BLaER1 (cell line): ENCODE results near the gene NHSL2.
"Not testable (repeated sequence)": the region's sequence is repeated elsewhere in the genome, so short reads cannot be mapped to it uniquely, and the experiment has no call there.

Experiments
- H3K27ac ChIP-seq: shearing (Covaris generic); formaldehyde crosslinking; 2 replicates; pipeline ENCODE4 v1.8.1; 2022
- H3K27me3 ChIP-seq: shearing (Covaris generic); formaldehyde crosslinking; 2 replicates; pipeline ENCODE4 v1.8.1; 2022
- H3K36me3 ChIP-seq: shearing (Covaris generic); formaldehyde crosslinking; 2 replicates; pipeline ENCODE4 v1.8.1; 2022
- H3K4me1 ChIP-seq: shearing (Covaris generic); formaldehyde crosslinking; 2 replicates; pipeline ENCODE4 v1.8.1; 2022
- H3K4me2 ChIP-seq: shearing (Covaris generic); formaldehyde crosslinking; 2 replicates; pipeline ENCODE4 v1.8.1; 2022
- H3K4me3 ChIP-seq: shearing (Covaris generic); formaldehyde crosslinking; 2 replicates; pipeline ENCODE4 v1.8.1; 2022
- H3K9ac ChIP-seq: shearing (Covaris generic); formaldehyde crosslinking; 2 replicates; pipeline ENCODE4 v1.8.1; 2022
- H3K9me3 ChIP-seq: shearing (Covaris generic); formaldehyde crosslinking; 2 replicates; pipeline ENCODE4 v1.8.1; 2022
- H4K20me1 ChIP-seq: shearing (Covaris generic); formaldehyde crosslinking; 2 replicates; pipeline ENCODE4 v1.8.1; 2022
- Cebpa-rat ChIP-seq: shearing (Covaris generic); IDR thresholded peaks from 2 replicates; pipeline ENCODE4 v1.8.1; 2022

NHSL2 gene

GRCh38 chrX:72057849-72058248, 147.2 kb downstream of the NHSL2 start:
- Histone ChIP-seq H3K4me2 (no peak overlapping the region), H3K27ac (no peak overlapping the region), H3K9ac (no peak overlapping the region)

GRCh38 chrX:72058346-72058745, 147.7 kb downstream of the NHSL2 start:
- not testable (repeated sequence) for H3K4me1 ChIP-seq, H3K9me3 ChIP-seq, H3K4me3 ChIP-seq, H3K9ac ChIP-seq, H3K27ac ChIP-seq, H3K4me2 ChIP-seq, H4K20me1 ChIP-seq, H3K36me3 ChIP-seq
- H3K27me3 ChIP-seq: peaks cover 96% of the 10 kb centered on the region

More at GRCh38 chrX:72057849-72058248, 147.2 kb downstream of the NHSL2 start:
- H4K20me1 ChIP-seq: no peaks in the 10 kb centered on the region
- H3K36me3 ChIP-seq: no peaks in the 10 kb centered on the region
- H3K9me3 ChIP-seq: peaks cover 3% of the 10 kb centered on the region; the same call in 1 of the 2 replicates
- no peak for TF ChIP-seq Cebpa-rat
- no peaks in the 10 kb centered on the region for H3K4me1 ChIP-seq
- H3K27me3 ChIP-seq: peaks cover 96% of the 10 kb centered on the region
- H3K4me3 ChIP-seq: no peak overlapping the region

GRCh38 chrX:72060196-72060920, 149.7 kb downstream of the NHSL2 start:
- Histone ChIP-seq H4K20me1 (peaks cover 9% of the 10 kb centered on the region; the same call in 1 of the 2 replicates), H3K4me1 (no peaks in the 10 kb centered on the region), H3K27me3 (peaks cover 95% of the 10 kb centered on the region), H3K4me2 (no peak overlapping the region), H3K9me3 (no peaks in the 10 kb centered on the region), H3K4me3 (no peak overlapping the region), H3K9ac (no peak overlapping the region), H3K36me3 (no peaks in the 10 kb centered on the region), H3K27ac (no peak overlapping the region)
- no peak for TF ChIP-seq Cebpa-rat

GRCh38 chrX:72060921-72061490, 150.4 kb downstream of the NHSL2 start:
- no peak for TF ChIP-seq Cebpa-rat
- Histone ChIP-seq H3K4me1 (no peaks in the 10 kb centered on the region), H3K36me3 (no peaks in the 10 kb centered on the region), H3K9ac (no peak overlapping the region), H3K4me3 (no peak overlapping the region), H3K27me3 (peaks cover 95% of the 10 kb centered on the region), H4K20me1 (peaks cover 9% of the 10 kb centered on the region; the same call in 1 of the 2 replicates), H3K27ac (no peak overlapping the region), H3K9me3 (no peaks in the 10 kb centered on the region), H3K4me2 (no peak overlapping the region)

DNA sequence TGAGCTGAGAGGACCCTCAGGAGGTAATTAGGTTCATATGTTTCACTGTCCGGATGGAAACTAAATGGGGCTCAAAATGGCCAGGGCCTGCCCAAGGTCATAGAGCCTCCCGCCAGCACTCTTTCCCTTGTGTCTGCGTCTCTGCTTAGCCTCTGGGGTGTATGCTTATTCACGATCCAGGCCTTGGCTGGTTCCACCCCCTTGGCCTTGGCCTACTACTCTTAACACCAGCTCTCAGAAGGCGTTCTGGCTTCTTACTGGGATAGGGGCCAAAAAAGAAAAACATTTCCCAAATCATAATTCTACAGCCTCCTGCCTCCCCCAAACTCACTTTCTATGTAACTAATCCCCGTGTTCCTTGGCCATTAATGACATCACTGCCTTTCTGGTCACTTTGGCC, 152.3 kb downstream of the NHSL2 start:
- Histone ChIP-seq H3K4me1 (no peaks in the 10 kb centered on the region), H3K9ac (no peak overlapping the region), H3K27ac (no peak overlapping the region), H3K27me3 (peaks cover 95% of the 10 kb centered on the region), H3K4me2 (no peak overlapping the region), H3K36me3 (no peaks in the 10 kb centered on the region), H3K4me3 (no peak overlapping the region), H3K9me3 (no peaks in the 10 kb centered on the region), H4K20me1 (peaks cover 9% of the 10 kb centered on the region; the same call in 1 of the 2 replicates)
- no peak for TF ChIP-seq Cebpa-rat

DNA sequence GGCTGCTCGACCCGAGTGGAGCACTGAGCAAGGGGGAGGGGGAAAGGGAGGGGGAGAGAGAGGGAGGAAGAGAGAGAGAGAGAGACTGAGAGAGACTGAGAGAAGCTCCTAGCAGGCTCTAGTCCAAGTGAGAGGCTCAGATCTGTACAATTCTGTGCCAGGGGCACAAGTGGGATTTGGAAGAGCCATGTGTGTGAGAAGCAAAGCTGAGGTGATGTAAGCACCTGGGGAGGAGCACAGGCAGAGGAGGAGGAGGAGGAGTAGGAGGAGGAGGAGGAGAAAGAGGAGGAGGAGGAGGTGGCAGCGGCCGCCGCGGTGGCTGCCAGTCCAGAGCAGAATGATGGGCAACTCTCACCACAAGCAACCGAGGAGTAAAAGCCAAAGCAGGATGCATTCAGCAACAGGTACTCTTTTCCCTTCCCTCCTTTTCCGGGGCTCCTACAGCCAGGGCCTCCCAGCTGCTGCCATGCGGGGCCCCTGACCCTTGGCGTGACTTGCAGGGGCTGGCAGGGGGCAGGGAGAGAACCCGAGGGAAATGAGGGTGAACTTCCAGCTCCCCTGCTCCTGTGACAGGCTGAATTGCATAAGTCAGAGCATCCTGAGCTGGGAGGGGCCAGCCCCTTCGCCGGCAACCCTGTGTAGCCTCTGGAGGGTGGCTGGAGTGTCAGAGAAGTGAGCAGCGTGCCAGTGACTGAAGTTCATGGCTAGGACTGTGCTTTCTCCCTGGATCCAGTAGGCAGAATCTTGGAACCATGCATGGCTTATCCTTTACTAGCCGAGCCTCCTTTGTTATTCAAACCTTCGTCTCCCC, 158.9 kb downstream of the NHSL2 start:
- H3K4me2 ChIP-seq: no peak overlapping the region
- H3K4me3 ChIP-seq: no peak overlapping the region

GRCh38 chrX:72071213-72071612, 160.6 kb downstream of the NHSL2 start:
- H3K27me3 ChIP-seq: peaks cover 95% of the 10 kb centered on the region
- no peak overlapping the region for H3K9ac ChIP-seq
- TF ChIP-seq Cebpa-rat: no peak
- no peaks in the 10 kb centered on the region for H3K36me3 ChIP-seq
- H3K4me1 ChIP-seq: no peaks in the 10 kb centered on the region
- no peaks in the 10 kb centered on the region for H3K9me3 ChIP-seq
- H4K20me1 ChIP-seq: peaks cover 4% of the 10 kb centered on the region; the same call in 1 of the 2 replicates
- no peak overlapping the region for H3K4me3 ChIP-seq
- H3K4me2 ChIP-seq: no peak overlapping the region
- no peak overlapping the region for H3K27ac ChIP-seq

More for the DNA sequence above, 158.9 kb downstream of the NHSL2 start:
- Histone ChIP-seq H4K20me1 (peaks cover 9% of the 10 kb centered on the region; the same call in 1 of the 2 replicates), H3K4me1 (no peaks in the 10 kb centered on the region), H3K27me3 (peaks cover 99% of the 10 kb centered on the region), H3K9ac (no peak overlapping the region), H3K27ac (no peak overlapping the region), H3K36me3 (no peaks in the 10 kb centered on the region), H3K9me3 (no peaks in the 10 kb centered on the region)
- no peak for TF ChIP-seq Cebpa-rat

- H3K9me3 ChIP-seq: no peaks in the 10 kb centered on the region
- H3K27me3 ChIP-seq: peaks cover 94% of the 10 kb centered on the region
Measured at GRCh38 chrX:72073633-72074032, 163.0 kb downstream of the NHSL2 start.

GRCh38 chrX:72078411-72078810, 167.8 kb downstream of the NHSL2 start:
- Histone ChIP-seq H3K4me1 (no peaks in the 10 kb centered on the region), H3K27me3 (peaks cover 89% of the 10 kb centered on the region), H3K27ac (no peak overlapping the region), H3K36me3 (no peaks in the 10 kb centered on the region), H3K9ac (no peak overlapping the region), H3K4me3 (no peak overlapping the region), H4K20me1 (no peaks in the 10 kb centered on the region), H3K4me2 (no peak overlapping the region), H3K9me3 (no peaks in the 10 kb centered on the region)
- TF ChIP-seq Cebpa-rat: no peak

More at GRCh38 chrX:72073633-72074032, 163.0 kb downstream of the NHSL2 start:
- Histone ChIP-seq H4K20me1 (peaks cover 4% of the 10 kb centered on the region; the same call in 1 of the 2 replicates), H3K4me1 (no peaks in the 10 kb centered on the region), H3K4me3 (no peak overlapping the region), H3K4me2 (no peak overlapping the region), H3K27ac (no peak overlapping the region), H3K36me3 (no peaks in the 10 kb centered on the region), H3K9ac (no peak overlapping the region)
- no peak for TF ChIP-seq Cebpa-rat

DNA sequence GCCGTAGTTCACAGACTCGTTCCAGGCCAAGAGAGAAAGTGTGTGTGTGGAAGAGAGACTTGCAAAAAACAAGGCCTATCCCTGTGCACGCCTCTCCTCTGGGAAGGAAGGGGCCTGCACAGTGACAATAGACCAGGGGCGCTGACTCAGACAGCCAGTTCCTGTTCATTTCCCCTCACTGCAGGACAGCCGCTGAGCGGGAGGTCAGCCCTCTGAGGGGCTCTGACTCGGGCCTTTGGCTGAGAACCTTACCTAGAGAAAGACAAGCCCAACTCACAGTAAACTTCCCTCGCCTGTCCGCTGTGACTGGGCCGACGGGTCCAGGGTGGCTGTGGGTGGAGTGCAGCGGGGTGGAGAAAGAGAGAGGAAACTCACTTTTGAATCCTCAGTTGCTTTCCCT, 169.0 kb downstream of the NHSL2 start:
- H3K36me3 ChIP-seq: no peaks in the 10 kb centered on the region
- no peak overlapping the region for H3K27ac ChIP-seq
- no peaks in the 10 kb centered on the region for H3K4me1 ChIP-seq
- no peaks in the 10 kb centered on the region for H3K9me3 ChIP-seq
- H3K27me3 ChIP-seq: peaks cover 86% of the 10 kb centered on the region
- no peak overlapping the region for H3K9ac ChIP-seq
- TF ChIP-seq Cebpa-rat: no peak
- H4K20me1 ChIP-seq: no peaks in the 10 kb centered on the region
- H3K4me2 ChIP-seq: no peak overlapping the region
- no peak overlapping the region for H3K4me3 ChIP-seq
